HUES48 (cell line): Measurements from ENCODE around the gene ACSL1.

Experiments
- H3K27ac ChIP-seq: one replicate; pipeline ENCODE4 v1.7.0; 2013; ENCODE audit warnings: low read depth, low read length, inconsistent platforms
- H3K27me3 ChIP-seq: 2 replicates; pipeline ENCODE4 v1.6.1; 2013; ENCODE audit warnings: mild to moderate bottlenecking, low read length; ENCODE audit not compliant: control insufficient read depth, insufficient read depth
- H3K36me3 ChIP-seq: 2 replicates; pipeline ENCODE4 v1.6.1; 2013; ENCODE audit warnings: low read length; ENCODE audit not compliant: control insufficient read depth, insufficient read depth
- H3K4me1 ChIP-seq: 2 replicates; pipeline ENCODE4 v1.6.1; 2013; ENCODE audit warnings: mild to moderate bottlenecking, low read length; ENCODE audit not compliant: control insufficient read depth, insufficient read depth
- H3K4me3 ChIP-seq: 2 replicates; pipeline ENCODE4 v1.5.1; 2013; ENCODE audit warnings: mild to moderate bottlenecking, low read depth, low read length
- H3K9ac ChIP-seq: 2 replicates; pipeline ENCODE4 v1.6.1; 2013; ENCODE audit warnings: mild to moderate bottlenecking, low read depth, low read length, moderate library complexity
- H3K9me3 ChIP-seq: 2 replicates; pipeline ENCODE4 v1.6.1; 2013; ENCODE audit warnings: low read length; ENCODE audit not compliant: control insufficient read depth, insufficient read depth

The ACSL1 gene, protein sequence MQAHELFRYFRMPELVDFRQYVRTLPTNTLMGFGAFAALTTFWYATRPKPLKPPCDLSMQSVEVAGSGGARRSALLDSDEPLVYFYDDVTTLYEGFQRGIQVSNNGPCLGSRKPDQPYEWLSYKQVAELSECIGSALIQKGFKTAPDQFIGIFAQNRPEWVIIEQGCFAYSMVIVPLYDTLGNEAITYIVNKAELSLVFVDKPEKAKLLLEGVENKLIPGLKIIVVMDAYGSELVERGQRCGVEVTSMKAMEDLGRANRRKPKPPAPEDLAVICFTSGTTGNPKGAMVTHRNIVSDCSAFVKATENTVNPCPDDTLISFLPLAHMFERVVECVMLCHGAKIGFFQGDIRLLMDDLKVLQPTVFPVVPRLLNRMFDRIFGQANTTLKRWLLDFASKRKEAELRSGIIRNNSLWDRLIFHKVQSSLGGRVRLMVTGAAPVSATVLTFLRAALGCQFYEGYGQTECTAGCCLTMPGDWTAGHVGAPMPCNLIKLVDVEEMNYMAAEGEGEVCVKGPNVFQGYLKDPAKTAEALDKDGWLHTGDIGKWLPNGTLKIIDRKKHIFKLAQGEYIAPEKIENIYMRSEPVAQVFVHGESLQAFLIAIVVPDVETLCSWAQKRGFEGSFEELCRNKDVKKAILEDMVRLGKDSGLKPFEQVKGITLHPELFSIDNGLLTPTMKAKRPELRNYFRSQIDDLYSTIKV

DNA sequence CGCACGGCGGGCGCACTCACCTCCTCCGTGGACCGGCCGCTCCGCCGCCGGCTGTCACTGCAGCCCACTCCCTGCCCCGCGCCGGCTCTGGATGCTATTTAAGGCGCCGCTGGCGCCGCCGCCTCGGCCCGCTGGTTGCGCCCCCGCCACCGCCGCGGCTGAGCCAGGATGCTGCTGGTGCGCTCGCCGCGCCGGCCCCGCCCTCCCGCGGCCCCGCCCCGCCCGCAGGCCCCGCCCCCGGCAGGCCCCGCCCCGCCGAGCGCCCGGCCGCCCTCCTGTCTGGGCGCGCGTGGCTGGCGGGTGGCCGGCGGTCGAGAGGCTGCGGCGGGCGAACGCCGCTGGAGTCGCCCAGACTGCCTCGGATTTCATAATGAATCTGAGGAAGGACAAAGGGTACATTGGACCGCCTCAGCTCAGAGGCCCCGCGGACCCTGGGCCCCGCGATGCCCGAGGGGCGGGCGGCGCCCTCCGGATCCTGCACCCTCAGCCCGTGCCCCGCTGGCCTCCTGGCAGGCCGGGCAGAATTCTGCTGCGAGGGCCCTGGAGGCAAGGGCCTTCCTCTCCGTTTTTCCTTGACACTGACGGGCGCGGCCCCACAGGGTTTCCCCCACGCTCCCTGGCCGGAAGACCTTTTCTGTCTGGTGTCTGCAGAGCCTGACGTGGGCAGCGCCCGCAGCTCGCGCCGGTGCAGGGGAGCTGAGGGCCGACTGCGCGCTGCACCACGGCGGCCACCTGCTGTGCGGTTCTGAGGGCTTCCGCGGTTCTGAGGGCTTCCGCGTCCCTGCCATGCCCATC, at the start of gene ACSL1:
ACSL1 (minus strand) TSS at position 73 of the 795 bp plus-strand sequence. CDS start 22,454 bp downstream, outside the sequence.
- Histone ChIP-seq H3K27me3 (peaks cover 55% of the 10 kb centered on the region), H3K4me1 (0 out of 2 replicates have a peak, but pooled peaks cover 4% of the 10 kb centered on the region), H3K27ac (no peak within 1 kb of the TSS), H3K9ac (no peak within 1 kb of the TSS), H3K4me3 (peak within 1 kb of the TSS; percentile 72), H3K36me3 (no peaks in the 10 kb centered on the region), H3K9me3 (no peaks in the 10 kb centered on the region)

DNA sequence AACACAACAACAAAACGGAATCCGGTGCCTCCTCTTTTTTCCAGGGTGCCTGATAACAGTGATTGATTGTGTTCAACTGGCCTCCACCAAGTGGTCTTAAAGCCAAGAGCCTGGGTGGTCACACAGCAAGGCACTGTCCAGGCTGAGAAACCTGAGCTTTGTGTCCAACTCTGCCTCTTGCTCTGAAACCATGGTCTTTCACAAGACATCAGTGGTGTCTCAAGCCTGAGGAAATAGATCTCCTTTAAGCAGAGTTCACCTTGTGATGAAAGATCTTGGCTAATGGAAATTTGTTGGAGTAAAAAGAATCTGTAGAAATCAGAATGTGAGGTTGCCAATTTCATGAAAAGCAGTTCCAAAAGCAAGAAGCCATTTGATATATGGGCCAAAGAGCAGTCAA, 47.3 kb upstream of the ACSL1 start:
- Histone ChIP-seq H3K27ac (no peak overlapping the region), H3K9ac (no peak overlapping the region), H3K4me3 (no peak overlapping the region), H3K4me1 (no peaks in the 10 kb centered on the region), H3K27me3 (no peaks in the 10 kb centered on the region), H3K9me3 (no peaks in the 10 kb centered on the region), H3K36me3 (no peaks in the 10 kb centered on the region)

DNA sequence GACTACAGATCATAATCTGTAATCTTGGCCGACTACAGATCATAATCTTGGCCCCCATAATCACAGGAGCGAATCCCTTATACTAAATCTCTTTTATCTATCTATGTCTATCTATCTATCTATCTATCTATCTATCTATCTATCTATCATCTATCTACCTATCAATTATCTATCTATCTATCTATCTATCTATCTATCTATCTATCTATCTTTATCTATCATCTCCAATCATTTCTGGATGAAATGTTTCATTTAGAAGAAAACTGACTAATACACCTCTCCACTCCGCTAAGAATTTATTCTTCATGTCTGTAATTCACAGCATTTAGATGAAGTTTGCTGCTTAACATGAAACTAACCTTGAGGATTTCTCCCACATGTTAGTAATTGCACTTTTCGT, 45.0 kb upstream of the ACSL1 start:
- Histone ChIP-seq H3K36me3 (no peaks in the 10 kb centered on the region), H3K9ac (no peak overlapping the region), H3K4me1 (no peaks in the 10 kb centered on the region), H3K9me3 (no peaks in the 10 kb centered on the region), H3K27ac (no peak overlapping the region), H3K4me3 (no peak overlapping the region), H3K27me3 (no peaks in the 10 kb centered on the region)

DNA sequence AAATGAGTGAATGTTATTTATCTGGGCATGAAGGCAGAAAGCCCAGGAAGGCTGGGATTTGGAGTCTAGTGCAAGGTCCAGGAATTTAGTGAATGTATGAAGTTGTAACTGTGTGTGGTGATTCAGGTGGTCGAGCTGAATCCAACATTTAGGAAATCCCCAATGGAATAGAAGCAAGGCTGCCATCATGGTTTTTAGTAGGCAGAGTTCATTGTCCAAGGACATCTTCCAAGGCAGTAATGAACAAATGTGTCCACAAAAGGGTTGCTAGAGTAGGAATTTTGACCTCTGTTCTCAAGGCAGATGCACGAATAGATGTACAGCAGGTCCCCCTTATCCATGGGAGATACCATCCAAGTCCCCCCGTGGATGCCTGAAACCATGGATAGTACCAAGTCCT, 42.9 kb upstream of the ACSL1 start:
- Histone ChIP-seq H3K4me1 (no peaks in the 10 kb centered on the region), H3K27ac (no peak overlapping the region), H3K27me3 (no peaks in the 10 kb centered on the region), H3K9ac (no peak overlapping the region), H3K9me3 (no peaks in the 10 kb centered on the region), H3K4me3 (no peak overlapping the region), H3K36me3 (no peaks in the 10 kb centered on the region)

DNA sequence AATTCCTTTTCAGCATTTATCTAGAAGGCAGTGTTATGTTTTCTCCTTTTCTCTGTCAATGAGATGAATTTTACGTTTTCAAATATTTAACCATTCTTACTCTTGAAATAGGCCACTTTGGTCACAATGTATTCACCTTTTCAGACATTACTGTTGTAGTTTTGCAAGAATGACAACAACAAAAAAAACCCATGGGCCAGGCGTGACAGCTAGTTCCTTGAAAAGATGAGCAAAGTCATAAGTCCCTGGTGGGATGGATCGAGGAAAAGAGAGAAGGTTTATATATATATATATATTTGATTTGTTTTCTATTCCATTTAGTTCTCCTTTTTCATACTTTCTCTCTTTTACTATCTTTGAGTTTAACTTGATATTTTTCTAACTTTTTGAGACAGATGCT, 38.1 kb upstream of the ACSL1 start:
- no peaks in the 10 kb centered on the region for H3K27me3 ChIP-seq
- no peaks in the 10 kb centered on the region for H3K9me3 ChIP-seq
- H3K4me3 ChIP-seq, result no peak overlapping the region
- no peaks in the 10 kb centered on the region for H3K36me3 ChIP-seq
- H3K4me1 ChIP-seq, result no peaks in the 10 kb centered on the region
- no peak overlapping the region for H3K27ac ChIP-seq
- no peak overlapping the region for H3K9ac ChIP-seq

DNA sequence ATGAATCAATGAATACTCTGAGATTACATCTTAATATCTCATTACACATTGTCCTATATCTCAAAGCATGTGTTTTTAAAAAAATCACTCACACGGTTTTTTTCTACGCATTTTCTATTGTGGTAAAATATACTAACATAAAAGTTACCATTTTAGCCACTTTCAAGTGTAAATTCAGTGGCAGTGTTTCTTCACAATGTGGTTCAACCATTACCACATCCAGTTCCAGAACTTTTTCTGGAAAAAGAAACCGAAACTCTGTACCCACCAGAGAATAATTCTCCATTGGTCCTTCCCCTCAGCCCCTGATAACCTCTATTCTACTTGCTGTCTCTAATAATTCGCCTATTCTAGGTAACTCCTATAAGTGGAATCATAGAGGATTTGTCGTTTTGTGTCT, 35.3 kb upstream of the ACSL1 start:
- no peak overlapping the region for H3K4me3 ChIP-seq
- H3K27me3 ChIP-seq, result no peaks in the 10 kb centered on the region
- no peak overlapping the region for H3K9ac ChIP-seq
- no peaks in the 10 kb centered on the region for H3K4me1 ChIP-seq
- no peaks in the 10 kb centered on the region for H3K36me3 ChIP-seq
- H3K27ac ChIP-seq, result no peak overlapping the region
- H3K9me3 ChIP-seq, result no peaks in the 10 kb centered on the region

DNA sequence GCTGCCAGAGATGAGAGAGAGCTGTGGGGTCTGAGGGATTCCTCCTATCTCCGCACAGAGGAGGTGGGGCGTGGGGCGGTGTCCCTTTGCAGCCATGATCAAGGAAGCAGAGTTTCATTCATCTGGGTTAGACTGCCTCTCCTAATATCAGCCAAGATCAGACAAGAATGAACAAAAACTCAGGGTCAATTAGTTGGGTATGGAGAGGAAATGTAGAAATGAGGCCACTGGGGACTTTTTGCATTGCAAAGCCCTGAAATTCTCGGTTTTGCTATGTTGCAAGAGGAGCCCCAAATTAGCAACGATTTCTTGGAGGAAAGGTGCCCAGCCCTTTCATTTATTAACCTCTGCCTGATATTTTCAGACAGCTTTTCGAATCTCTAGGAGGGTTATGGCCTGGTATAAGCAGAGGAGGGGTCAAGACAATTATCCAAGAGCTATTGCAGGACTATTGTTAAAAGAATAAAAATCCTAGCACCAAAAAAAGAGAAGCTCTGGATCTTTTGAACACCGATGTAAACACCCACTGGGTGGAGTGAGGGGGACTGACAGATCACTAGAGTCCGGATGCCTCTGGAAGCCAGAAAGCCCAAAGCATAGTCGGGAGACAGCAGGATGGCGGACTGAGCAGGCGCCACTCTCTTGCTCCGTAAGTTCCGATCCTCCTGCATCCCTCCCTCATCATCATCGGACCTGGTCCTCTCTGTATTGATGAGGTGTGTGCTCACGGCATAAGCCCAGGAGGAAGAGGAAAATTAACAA, 34.4 kb upstream of the ACSL1 start:
- H3K27me3 ChIP-seq, result no peaks in the 10 kb centered on the region
- no peaks in the 10 kb centered on the region for H3K36me3 ChIP-seq
- no peak overlapping the region for H3K4me3 ChIP-seq
- no peaks in the 10 kb centered on the region for H3K4me1 ChIP-seq
- no peak overlapping the region for H3K27ac ChIP-seq
- no peak overlapping the region for H3K9ac ChIP-seq
- H3K9me3 ChIP-seq, result no peaks in the 10 kb centered on the region

DNA sequence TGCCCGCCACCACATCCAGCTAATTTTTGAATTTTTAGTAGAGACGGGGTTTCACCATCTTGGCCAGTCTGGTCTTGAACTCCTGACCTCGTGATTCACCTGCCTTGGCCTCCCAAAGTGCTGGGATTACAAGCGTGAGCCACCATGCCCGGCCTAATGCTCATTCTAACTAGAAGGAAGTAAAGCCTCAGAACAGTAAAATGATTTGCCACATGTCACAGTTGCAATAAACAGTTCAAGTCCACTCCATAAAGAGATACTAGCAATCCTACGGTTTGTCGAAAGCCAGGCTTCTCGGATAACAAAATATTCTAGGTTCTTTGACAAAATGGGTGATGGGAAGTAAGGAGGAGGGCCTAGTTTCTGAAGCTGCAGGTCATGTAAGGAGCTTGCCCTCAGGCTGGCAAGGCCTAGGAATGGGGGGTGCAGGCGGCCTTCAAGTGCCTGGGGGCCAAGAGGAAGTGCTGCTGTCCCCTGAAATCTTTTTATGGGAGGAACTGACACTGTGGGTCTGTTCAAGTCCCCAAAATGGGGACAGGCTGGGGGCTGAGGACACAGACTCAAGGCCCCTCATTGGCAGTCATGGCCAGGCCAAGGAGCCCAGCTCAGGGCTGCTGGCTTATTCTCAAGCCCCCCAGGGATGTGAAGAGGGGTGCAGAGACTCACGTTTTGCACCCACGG, 31.8 kb upstream of the ACSL1 start:
- Histone ChIP-seq H3K9ac (no peak overlapping the region), H3K4me1 (no peaks in the 10 kb centered on the region), H3K36me3 (no peaks in the 10 kb centered on the region), H3K27me3 (no peaks in the 10 kb centered on the region), H3K4me3 (no peak overlapping the region), H3K9me3 (no peaks in the 10 kb centered on the region), H3K27ac (no peak overlapping the region)

DNA sequence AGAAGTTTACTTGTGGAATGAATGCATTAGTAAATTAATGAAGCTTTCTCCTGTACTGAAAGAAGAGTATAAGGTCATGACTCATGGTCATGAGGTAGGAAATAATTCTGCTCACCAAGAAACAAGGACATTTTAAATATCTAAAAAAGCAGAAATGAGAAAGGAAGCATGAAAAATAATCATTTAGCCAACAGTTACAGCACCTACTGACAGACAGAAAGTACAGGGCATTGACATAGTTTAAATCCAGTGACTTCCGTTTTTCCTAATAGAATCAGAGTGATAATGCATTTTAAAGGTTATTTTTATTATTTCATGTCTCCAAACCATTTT, 30.5 kb upstream of the ACSL1 start:
- H3K9ac ChIP-seq, result no peak overlapping the region
- H3K4me3 ChIP-seq, result no peak overlapping the region
- no peaks in the 10 kb centered on the region for H3K9me3 ChIP-seq
- no peaks in the 10 kb centered on the region for H3K36me3 ChIP-seq
- H3K27me3 ChIP-seq, result no peaks in the 10 kb centered on the region
- no peak overlapping the region for H3K27ac ChIP-seq
- no peaks in the 10 kb centered on the region for H3K4me1 ChIP-seq

DNA sequence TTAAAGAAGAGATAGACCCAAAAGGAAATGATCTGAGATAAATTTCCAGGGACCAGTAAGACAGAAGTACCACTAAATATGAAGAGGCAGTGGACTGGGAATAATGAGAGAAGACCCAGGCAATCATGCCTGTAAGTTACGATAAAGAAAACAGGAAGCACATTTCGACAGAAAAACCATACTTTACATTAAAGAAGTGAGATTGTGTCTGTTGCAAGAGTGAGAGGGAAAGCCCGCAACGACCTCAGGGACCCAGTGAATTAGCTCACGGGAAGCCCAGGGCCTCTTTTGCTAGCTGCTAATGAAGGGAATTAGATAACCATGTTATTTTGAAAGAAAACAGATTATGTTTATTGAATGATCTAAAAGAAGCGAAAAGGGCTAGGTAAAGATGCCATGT, 28.9 kb upstream of the ACSL1 start:
- Histone ChIP-seq H3K27ac (no peak overlapping the region), H3K9ac (no peak overlapping the region), H3K4me3 (no peak overlapping the region)

More for the DNA sequence above, 28.9 kb upstream of the ACSL1 start:
- Histone ChIP-seq H3K36me3 (no peaks in the 10 kb centered on the region), H3K27me3 (no peaks in the 10 kb centered on the region), H3K4me1 (no peaks in the 10 kb centered on the region), H3K9me3 (no peaks in the 10 kb centered on the region)
